Measurements from ENCODE around the gene OR5T2.

DNA sequence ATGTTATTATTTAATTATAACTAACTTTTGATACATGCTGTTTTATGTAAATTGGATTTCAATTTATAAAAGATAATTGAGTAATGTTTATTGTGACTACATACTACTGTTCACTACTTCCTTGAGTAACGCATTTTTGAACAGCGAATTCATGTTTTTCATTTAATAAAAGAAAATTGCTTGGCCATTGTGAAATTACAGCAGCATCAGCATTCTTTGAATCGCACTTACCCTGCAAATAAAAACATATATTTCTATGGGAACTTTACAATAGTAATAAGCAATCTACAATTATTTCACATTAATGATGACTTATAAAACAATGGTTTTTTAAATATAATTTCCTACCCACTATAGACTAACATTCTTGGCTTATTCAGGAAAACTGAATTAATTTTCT, 37.4 kb downstream of the OR5T2 start:
- TF ChIP-seq POLR2A (IDR thresholded peaks at IDR 0.05; ENCODE audit: low read length): no peak
- TF ChIP-seq GATA1 (IDR thresholded peaks at IDR 0.05; ENCODE audit: low read depth, low read length): no peak
